HG02885 (cell line): ENCODE measurements around the gene ACVRL1.

ENCODE experiments used
- ATAC-seq: cut with Tn5 transposase; IDR thresholded peaks from one replicate; pipeline ENCODE4 v1.9.1; 2021; ENCODE audit warnings: mild to moderate bottlenecking; ENCODE audit not compliant: unreplicated experiment, poor library complexity

The ACVRL1 gene

DNA sequence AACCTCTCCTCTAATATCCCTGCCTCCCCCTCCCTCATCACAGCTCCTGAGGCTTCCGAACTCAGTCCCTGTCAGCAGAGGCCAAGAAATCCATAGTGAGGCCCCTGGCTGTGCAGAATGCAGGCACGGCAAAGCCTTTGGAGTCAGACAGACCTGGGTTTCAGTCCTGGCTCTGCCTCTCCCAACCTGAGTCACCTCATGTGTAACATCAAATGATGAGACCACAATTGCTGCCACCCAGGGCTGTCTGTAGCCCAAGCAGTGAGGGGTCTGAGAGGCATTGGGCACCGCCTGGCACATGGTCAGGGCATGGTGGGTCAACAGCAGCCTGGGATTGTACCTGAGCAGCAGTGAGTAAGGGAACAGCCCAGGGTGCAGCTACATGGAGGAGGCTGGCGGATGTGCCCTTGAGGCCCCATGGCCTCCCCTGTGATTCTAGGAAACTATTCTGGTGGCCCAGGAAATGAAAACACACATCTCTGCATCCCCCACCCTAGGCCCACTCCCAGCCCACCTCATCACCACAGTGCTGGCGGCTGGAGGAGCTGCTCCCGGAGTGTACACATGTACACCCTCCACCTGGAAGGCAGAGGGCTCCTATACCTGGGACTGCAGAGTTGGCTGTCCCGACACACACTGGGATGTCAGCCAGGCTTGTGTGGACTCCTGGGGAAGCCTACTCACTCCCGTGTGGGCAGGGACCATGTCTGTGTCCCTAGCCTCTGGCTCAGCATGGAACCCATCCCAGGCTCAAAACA is 11.7 kb upstream of the ACVRL1 start:
- ATAC-seq: no peak

DNA sequence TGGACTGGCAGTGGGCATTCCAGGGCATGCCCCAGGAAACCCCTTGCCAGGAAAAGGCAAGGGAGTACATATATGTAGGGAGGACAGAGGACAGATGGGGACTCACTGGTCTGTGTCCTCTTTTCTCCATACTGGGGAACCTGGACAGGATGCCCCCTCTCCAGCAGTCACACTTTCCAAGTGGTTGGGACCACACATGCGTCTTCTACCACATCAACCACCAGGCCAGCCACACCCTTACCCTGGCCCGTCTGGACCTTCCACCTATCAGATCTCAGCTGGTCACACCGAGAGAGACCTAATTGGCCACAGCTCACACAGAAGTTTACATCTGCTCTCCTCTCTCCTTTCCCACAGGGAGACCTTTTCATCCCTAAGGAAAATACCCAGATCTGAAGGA is 11.1 kb upstream of the ACVRL1 start:
- ATAC-seq: no peak

DNA sequence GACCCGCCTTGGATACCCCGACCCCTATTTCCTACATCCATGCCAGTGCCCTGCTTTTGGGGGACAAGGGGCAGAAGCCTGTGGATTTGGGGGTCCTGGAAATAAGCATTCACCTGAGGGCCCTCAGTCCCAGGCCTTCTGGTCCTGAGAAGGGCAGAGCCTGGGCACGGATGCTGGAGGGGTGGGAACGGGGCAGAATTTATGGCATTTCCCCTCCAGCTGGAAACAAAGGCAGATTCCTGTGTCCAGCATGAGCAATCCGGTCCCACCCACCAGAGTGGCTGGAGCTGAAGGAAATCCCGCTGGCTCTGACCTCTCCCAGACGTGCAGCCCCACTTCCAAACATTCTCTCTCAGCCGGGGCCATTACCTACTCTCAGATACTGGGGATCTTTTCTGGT is 10.1 kb upstream of the ACVRL1 start:
- no peak for ATAC-seq

DNA sequence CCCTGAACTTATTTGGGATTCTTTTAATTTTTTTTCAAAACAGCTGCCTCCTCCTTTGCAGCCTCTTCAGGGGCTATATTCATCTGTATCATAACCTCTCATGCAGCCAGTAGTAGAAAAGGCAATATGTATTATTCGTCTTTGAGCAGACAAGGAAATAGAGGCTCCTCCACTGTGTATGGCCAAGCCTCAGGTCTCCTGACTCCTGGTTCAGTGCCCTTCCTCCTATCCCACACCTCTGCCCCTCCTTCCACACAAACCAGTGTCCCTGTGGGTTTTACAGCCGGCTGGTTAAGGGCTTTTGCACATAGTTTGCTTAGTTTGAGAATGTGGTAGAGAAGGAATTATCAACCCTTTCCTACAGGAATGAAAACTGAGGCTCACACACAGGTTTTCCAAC is 8.8 kb upstream of the ACVRL1 start:
- no peak for ATAC-seq

DNA sequence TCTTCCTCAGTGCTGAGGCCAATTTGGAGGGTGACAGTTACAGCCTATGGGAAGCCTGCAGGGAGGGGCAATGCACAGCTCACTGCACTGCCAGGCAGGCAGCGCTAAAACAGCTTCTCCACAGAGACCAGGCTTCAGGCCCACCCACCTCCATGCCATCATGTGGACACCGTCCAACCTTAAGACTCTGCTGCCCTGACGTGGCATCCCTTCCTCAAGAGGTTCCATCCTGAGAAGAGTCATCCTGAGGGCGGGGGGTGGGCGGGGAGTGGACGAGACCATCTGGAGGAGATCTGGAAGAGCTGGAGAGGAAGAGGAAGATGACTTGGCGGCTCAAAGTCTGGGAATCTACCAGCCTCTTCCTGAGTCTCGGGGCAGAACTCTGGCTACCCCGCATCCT is 8.4 kb upstream of the ACVRL1 start:
- no peak for ATAC-seq

DNA sequence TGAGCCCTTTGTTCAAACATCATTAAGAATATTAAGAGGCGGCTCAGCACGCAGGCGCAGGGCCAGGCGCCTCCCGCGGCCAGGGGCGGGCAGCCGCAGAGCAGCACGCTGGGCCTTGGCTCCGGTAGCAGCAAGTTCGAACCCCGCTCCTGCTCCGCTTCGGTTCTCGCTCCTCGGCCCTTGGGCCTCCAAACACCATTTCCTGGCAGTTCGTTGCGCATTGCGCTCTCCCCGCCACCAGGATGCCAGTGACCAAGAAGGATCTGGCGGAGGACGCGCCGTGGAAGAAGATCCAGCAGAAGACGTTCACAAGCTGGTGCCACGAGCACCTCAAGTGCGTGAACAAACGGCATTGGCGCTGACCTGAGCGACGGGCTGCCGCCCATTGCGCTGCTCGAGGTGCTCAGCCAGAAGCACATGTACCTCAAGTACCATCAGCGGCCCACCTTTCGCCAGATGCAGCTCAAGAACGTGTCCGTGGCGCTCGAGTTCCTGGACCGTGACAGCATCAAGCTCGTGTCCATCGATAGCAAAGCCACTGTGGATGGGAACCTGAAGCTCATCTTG is 6.9 kb upstream of the ACVRL1 start:
- no peak for ATAC-seq

DNA sequence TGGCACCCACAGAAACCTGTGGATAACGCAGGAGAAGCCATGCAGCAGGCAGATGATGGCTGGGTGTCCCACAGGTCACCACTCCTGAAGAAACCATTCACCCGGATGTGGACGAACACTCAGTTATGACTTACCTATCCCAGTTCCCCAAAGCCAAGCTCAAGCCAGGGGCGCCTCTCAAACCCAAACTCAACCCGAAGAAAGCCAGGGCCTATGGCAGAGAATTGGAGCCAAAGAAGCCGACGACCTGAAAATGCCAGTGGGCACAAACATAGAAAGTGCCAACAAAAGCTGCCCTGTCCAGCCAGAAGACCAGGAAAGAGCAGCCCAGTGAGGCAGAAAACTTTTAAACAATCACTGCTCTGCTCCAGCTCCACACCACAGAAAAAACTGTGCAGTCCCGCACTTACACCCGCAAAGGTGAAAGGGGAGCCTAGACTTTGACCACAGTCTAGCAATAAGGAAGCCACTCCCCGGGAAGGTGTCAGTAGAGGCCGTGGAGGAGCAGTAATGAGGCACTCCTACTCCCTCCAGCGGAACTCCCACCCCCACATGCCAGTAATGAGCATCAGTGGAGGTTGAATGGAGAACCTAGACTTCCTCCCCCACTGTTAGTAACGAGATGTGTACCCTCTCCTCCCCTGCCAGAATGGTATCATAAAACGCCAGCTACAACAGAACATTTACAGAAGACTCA is 6.0 kb upstream of the ACVRL1 start:
- ATAC-seq: no peak

DNA sequence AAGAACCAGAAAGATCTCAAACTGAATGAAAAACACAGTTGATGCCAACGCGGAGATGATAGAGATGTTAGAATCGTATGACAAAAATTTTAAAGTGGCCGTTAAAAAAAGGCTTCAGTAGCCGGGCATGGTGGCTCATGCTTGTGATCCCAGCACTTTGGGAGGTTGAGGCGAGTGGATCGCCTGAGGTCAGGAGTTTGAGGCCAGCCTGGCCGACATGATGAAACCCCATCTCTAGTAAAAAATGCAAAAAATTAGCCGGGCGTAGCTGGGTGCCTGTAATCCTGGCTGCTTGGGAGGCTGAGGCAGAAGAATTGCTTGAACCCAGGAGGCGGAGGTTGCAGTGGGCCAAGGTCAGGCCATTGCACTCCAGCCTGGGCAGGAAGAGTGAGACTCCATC is 5.4 kb upstream of the ACVRL1 start:
- ATAC-seq: no peak

DNA sequence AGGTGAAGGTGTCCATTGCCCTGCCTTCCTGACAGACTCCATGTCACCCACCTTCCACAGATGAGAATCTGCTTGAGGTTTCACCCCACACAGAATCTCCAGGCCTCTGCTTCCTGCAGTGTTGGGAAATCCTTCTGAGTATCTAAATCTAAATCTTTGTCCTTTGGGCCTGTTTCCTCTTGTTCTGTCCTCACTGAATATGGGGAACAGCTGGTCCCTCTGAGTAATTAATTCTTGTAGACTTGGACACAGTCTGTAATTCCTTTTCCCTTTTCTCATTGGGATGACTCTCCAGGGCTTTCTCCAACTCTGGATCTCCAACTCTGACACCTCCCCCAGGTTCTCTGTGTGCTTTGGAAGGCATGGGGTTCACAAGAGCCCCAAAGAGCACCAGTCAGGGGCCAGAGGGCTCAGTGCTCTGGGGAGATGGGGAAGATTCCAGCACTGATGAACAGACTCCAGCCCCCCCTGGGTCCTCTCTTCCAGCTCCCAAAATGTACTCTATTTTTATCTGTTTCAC is 2.3 kb upstream of the ACVRL1 start:
- ATAC-seq: no peak

DNA sequence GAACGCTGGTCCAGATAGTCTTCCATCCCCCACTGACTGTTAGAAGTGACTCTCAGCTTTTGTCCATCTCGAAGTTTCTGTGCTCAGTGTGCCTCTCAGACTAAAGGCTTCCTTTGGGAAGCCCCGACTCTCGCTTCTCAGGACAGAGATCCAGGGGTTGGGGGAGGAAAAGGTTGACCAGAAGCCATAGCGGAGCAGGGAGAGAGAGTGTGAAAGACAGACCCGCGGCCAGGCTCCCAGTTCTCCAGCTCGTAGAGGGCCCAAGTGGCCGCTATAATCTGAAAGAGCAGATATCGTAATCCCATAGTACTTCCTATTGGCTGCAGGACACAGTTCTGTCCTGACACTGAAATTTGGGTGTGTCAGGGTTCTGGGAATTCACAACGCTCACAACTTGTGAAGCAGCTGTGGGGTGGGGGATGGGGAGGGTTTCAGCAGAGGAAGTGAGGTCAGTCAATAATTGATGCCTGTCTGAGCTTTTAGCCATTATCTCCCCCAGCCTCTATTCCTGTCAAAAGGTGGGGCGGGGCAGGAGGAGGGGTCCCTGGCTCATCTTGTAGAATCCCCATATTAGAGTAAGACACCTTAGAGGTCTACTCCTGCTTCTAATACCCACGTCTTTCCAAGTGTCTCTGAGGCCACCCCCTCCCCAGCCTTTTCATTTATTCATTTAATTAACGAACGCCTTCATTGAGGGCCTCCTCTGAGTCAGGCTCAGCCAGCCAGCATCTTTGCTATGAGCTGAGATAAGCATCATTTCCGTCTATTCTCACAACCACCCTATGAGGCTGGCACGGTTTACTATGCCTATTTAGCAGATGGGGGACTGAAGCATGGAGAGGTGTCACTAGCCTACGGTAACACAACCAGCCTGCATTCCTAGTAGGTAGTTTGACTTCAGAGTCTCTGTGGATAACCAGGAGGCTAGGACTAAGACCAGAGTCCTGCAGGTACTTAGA is 1.6 kb upstream of the ACVRL1 start:
- no peak for ATAC-seq

DNA sequence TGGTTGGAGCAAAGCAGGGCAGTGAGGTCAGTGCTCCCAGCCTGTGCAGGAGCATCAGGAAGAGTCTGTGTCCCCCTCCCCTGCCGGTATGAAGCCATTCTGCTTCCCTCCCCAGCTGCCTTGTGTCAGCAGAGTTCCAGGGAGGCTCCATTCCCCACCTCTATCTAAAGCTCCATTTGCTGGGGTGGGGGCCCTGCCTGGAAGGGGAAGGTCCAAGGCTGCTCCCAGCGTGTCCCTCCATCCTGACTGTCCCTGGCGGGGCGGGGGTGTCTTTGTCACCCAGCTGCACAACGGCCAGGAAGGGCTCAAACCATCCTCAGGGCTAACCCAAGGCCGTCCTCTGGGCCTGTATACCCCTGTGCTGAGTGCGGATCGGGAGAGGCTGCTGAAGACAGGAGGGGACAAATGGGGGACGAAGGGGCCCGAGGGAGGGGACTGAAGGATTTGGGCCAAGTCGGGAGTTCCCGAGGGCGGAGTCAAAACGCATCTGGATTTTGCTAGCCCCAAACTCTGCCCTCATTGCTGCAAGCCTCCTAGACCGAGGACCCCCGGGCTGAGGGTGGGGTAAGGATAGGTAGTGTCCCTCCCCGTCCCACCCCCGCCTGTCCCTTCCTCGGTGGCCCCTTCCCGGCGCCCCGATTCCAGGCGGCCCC is 748 bp upstream of the ACVRL1 start:
- ATAC-seq: no peak

DNA sequence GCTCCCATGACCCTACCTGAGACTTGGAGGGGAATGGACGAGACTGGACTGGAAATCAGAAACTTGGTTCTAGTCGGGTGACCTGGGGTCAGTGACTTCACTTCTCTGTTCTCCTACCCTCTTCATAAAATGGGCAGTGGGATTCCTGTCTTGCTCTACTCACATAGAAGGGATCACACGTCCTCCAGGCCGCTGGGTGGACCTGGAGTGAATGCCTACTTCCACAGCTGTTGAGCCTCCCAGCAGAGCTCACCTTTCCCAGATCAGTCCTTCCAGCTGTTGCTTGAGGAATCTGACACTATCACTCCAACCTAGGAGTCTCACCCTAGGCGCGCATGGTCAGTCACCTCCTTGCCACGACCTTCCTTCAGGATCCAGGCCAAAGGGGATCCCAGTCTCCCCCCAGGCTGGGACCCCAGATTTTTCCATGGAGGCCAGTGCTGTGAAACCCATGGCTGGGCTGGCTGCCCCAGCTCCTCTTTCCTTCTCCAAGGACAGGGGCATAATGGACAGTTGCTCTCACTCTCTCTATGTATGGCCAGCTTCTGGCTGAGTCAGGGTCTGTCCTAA is 637 bp downstream of the ACVRL1 start:
- no peak for ATAC-seq

DNA sequence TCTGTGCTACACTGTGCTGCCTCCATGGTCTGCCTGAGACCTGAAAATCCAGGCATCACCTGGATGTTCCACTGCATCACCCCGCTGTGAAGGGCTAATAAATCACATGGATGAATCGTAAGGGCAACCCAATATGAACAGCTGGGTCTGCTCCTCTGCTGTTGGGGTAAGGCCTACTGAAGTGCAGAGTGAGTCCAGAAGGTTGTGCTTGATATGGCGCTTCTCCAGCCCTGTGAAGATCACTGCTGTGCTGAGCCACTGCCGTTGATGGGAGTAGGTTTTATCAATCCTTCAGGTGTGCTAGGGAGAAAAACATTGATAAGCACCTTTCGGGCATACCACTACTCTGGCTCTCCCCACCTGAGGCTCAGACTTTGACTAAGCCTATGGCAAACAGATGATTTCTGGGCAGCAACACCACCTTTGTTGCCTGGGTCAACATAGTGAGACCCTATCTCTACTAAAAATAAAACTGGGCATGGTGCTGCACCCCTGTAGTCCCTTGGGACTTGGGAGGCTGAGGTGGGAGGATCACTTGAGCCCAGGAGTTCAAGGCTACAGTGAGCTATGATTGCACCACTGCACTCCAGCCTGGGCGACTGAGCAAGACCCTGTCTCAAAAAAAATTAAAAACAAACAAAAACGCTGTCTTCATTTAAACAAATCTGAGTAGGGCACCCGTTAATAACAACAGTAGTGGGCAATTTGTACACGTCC is 1.7 kb downstream of the ACVRL1 start:
- no peak for ATAC-seq

DNA sequence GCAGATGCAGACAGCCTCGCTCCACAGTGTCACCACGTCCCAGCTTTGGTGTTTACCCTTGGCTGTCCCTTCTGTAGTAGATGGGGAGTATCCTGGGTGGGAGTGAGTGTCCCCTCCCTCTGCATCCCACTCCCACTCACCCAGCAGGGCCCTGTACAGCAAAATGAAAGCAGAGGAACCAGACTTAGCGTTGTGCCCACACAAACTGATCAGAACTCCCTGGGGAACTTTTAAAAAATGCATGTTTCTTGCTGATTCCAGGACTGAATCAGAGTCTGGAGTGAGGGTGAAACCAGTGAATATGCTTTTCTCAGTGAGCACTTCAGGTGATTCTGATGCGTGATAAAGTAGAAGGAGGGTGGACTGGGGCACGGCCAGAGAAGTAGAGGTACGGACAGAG is 2.9 kb downstream of the ACVRL1 start:
- no peak for ATAC-seq

DNA sequence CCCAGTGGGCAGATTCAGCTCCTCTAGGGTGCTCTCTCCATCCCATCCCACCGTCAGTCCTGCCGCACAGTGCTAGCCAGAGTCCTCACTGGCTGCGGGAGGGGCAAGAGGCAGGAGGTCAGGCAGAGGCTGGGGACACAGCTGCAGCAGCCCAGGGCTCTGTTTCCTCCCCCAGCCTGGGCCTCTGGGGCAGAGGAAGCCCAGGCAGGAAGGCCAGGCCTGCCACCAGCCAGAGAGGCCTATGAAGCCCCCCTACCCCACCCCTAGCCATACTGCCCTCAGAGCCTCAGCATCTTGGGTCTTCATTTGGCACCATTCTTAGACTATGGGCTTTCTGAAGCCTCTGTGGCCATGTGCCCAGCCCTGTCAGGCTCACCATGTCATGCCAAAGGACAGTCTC is 3.4 kb downstream of the ACVRL1 start:
- no peak for ATAC-seq

DNA sequence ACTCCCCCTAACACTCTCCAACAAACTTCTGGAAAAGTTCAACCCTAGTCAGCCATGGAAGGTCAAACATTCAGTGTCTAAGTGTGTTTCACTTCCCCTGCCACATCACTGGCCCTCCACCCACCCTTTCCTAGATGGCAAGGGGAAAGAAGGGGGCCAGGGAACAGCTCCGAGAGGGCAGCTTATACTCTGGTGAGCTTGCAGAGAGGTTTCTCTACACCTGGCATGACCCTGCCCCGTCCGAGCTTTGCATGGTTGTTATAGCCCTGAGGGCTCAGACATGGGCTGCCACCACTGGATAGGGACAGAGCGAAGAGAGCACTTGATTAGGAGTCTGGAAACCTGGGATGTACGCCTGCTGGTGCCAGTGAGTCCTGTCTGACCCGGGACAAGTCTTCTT is 4.0 kb downstream of the ACVRL1 start:
- no peak for ATAC-seq

DNA sequence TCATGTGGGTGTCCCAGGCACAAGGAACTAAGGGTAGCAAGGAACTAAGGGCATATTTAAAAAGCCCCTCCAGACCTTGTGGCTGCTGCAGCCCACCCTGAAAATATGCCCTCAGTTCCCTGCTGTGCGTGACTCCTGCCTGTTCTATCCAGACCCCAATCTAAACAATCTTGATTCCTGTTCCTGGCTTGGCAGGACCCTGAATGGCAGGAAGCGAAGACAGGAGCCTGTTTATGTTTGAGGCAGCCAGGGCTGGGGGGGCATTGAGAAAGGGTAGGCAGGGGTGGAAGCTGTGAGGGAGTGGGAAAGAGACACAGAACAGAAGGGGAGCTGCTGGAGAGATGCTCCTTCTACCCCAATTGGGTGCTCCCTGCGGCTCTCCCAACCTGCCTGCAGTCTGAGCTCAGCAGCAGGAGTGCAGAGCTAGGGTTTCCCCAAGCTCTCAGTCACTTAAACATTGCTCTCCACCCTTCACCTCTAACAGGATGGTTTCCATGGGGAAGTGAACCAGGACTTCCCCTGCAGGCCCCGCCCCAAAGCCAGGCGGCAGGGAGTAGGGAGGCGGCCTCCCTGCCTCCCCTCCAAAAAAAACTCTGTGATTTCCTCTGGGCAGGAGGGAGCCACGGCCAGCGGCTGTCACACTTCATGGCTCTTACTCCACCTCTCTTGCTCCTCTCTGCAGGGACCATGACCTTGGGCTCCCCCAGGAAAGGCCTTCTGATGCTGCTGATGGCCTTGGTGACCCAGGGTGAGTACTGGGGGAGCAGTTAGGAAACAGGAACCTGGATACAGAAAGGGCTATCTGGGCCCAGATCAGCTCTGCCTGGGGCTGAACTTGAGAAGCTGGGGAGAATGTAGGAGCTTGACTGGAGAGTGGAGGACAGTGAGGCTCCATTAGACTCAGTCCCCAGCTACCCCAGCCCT is 4.7 kb downstream of the ACVRL1 start:
- ATAC-seq: no peak
